VCaP (cell line): ENCODE results near the gene MMS19.

Experiments
- H3K27ac ChIP-seq: fragments of 450-650 bp; 2 replicates; pipeline ENCODE4 v1.5.1; 2017
- TF ChIP-seq, protein P1 (sequence below): fragments of 450-650 bp; conservative IDR thresholded peaks from 2 replicates; pipeline ENCODE4 v1.5.1; 2017; ENCODE audit warnings: mild to moderate bottlenecking, moderate library complexity

MMS19 gene

DNA sequence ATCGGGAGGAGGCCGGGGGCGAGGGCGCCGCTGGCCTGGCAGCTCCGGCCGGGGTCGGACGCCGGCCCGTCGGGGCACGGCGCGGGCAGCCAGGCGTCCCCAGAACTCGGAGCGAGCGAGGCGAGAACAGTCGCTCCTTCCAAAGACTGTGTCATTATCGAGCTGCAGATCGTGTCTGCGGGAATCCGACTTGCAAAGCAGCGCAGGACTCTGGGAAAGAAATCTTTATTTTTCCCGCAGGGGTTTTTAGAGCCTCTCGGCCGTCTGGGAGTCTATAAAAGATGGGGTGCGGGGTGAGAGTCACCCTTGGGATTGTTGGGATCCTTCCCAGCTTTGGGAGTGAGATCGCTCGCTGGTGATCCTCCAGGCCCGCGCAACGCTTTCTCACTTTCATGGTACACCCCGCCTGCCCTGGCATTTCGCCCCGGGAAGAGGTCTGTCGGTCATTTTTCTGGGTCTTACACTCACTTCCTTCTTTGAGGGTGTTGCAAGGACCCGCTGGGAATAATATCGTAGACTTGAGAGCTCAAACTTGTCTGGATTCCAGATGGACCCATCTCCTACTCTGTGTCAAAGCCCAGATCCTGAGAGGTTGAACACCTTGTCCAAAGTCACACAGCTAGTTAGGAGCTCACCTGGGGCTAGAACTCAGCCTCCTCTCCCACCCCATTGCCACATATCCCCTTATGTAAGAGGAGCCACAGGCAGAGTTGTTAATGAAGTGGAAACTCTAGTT is 1.5 kb upstream of the MMS19 start:
- H3K27ac ChIP-seq: peak overlapping the region; percentile 95

DNA sequence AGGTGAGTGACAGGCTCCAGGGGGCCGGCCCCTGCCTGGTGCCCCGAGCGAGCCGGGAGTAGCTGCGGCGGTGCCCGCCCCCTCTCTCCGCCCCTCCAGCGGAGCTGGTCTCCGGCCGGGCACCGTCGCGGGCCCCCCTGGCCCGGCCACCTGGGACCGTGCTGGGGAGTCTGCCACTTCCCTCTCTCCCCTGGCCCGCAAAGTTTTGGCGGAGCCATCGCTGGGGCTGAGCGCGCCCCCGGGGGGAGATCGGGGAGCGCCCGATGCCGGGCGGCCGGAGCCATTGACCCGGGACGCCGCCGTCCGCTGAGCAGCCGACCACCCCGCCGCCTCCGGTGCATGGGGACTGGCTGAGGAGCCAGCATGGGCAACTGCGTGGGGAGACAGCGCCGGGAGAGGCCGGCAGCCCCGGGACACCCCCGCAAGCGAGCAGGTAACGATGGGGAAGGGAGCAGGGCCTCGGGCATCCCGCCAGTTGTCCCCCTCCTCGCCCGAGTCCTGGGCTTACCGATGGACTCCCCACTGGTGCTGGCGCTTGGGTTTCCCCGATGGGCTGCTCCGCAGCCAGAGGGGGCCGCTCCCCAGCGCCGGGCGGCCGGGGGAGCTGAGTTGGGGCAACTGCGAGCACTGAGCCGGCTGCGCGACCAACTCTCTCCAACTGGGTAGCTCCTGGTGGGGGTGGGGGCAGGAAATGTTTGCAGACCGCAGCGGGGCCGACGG is 779 bp upstream of the MMS19 start, which contains the start of gene UBTD1:
Gene UBTD1 (plus strand): TSS at position 84 of the 720 bp plus-strand sequence. CDS start 280 bp downstream, at position 364.
- TF ChIP-seq, protein P1, sequence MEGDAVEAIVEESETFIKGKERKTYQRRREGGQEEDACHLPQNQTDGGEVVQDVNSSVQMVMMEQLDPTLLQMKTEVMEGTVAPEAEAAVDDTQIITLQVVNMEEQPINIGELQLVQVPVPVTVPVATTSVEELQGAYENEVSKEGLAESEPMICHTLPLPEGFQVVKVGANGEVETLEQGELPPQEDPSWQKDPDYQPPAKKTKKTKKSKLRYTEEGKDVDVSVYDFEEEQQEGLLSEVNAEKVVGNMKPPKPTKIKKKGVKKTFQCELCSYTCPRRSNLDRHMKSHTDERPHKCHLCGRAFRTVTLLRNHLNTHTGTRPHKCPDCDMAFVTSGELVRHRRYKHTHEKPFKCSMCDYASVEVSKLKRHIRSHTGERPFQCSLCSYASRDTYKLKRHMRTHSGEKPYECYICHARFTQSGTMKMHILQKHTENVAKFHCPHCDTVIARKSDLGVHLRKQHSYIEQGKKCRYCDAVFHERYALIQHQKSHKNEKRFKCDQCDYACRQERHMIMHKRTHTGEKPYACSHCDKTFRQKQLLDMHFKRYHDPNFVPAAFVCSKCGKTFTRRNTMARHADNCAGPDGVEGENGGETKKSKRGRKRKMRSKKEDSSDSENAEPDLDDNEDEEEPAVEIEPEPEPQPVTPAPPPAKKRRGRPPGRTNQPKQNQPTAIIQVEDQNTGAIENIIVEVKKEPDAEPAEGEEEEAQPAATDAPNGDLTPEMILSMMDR: no peak
- peak within 1 kb of the TSS; percentile 95 for H3K27ac ChIP-seq

More for the DNA sequence above, 1.5 kb upstream of the MMS19 start:
- TF ChIP-seq, protein P1: no peak

DNA sequence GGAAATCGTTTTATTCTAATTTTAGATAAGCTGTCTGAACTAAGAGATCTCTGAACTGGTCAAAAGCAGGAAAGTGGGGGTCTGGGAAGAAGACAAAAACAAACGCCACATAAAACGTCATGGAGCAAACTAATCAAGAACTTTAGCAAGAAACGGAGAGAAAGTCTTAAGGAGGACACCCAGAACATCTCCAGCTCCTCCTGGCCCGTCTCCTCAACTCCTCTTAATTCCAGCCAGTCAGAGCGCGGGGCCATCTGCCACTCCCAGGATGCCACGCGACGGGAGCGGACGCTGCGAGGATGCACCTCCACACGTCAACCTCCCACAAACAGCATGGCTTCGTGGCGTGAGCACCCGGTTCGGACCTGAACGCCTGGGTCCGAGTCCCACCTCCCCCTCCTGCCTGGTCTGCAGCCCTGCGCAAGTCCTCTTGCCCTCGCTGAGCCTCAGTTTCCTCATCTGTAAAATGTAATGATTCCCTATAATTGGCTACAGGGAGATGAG is 598 bp downstream of the MMS19 start:
- TF ChIP-seq, protein P1: no peak
- peak overlapping the region; percentile 95 for H3K27ac ChIP-seq

DNA sequence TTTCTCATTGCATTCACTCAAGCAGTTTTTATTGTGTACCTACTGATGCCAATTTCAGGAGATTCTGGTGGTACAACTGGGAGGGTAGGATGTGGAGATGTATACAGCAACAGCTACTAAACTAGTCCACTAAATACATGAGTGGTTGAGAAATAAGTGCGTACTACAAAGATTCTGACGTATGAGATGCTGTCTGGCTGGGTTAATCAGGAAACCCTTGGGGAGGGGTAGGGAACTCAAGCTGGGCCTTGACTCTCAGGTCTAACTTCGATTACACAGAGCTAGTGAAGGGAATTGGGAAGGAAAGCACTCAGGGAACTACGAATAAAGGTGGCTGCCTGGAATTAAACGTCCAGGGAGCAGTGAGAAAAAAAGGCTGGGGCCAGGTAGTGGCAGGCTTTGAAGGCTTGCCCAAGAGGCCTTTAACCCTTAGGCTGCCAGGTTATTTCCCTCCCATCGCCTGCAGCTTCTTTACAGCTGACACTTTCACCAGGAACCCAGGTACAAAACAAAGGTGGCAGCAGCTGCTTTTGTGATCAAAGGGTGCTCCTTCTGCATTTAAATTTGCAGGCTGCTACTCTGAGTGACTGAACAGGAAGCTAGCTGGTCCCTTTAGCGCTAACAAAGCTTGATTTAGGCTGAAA is 3.2 kb downstream of the MMS19 start:
- TF ChIP-seq, protein P1: no peak
- no peak overlapping the region for H3K27ac ChIP-seq

DNA sequence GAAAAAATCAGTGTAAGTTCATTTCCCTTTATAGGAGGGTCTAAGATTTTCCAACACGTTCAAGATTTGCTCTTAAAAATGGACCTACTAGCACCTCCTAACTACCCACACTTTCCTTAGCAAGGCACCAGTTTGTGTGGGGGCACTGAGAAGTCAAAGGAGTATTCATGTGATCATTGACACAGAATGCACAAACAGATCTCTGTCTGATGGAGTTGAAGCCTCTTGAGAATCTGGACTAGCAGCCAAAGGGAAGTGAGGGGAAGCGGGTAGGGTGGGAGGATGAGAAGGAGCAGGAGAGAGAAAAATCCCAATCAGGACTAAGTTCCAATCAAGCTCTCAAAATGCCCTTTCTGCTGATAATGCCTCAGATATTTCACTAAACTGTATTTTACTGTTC is 4.1 kb downstream of the MMS19 start:
- TF ChIP-seq, protein P1: no peak
- H3K27ac ChIP-seq: no peak overlapping the region

DNA sequence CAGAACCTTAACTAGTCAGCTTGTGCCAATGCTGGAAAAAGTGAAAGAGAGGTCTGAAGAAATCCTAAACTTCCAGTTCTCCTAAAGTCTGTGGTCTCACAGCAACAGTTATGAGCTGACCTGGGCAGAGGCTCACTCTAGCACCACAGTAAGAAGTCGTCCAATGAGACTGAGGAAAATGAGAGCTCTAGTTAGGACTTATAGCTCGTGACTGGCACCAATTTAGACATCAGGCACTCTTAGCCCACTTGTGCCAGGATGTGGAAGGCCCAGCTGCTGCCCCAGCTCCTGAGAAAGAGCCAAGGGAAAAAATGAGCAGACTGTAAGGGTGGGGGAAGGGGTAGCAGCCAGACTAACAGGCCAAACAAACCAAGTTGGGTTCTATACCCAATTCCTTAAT is 7.6 kb downstream of the MMS19 start:
- TF ChIP-seq, protein P1: no peak

More for the DNA sequence above, 7.6 kb downstream of the MMS19 start:
- H3K27ac ChIP-seq: no peak overlapping the region
